NT2/D1 (cell line): ENCODE data around the gene OSBPL2.

Source experiments
- SUZ12 ChIP-seq: IDR thresholded peaks from 2 replicates; pipeline ENCODE4 v1.6.1; 2011; ENCODE audit not compliant: insufficient read length, insufficient read depth; ENCODE audit errors: extremely low read depth
- YY1 ChIP-seq: IDR thresholded peaks from 2 replicates; pipeline ENCODE4 v1.6.1; 2011; ENCODE audit not compliant: insufficient read length, insufficient read depth

DNA sequence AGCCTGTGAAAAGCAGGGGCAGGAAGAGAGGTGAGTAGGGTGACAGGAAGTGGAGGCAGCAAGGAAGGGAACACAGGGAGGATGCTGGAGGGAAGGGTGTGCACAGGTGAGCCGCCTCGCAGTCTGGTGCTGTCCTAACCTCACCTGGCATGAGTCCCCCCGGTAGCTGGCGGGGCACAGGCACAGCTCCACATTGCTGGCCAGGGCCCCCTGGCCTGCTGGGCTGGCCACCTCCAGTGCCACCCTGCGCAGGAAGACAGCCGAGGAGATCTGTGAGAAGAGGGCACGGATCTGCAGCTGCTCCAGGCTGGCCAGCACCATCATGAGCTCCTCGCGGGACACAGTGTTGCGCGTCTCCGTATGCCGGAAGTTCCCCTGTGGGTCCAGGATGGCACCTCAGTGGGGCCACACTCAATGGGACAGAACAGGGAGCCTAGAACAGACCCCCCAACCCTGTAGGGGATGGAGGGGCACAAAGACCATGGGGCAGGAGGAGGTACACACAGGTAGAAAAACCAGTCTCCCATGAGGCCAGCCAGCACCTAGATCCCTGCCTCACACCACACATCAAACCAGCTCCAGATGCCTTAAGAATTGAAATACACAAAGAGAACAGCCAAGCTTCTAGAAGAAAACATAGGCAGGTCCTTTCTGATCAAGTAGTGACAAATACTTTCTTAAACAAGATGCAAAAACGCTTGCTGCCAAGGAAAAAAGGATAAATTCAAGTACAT lies 87.0 kb downstream of the OSBPL2 start:
- TF ChIP-seq SUZ12 (no peak), YY1 (no peak)
